ENCODE data around the gene R3HDM2.

GRCh38 chr12:57213058-57213715 lies 217.7 kb downstream of the R3HDM2 start:
- TF ChIP-seq SIN3A (IDR thresholded peaks at IDR 0.05; ENCODE audit: borderline replicate concordance, insufficient read depth, low read length) = no peak
- TF ChIP-seq POLR2AphosphoS5 (IDR thresholded peaks at IDR 0.05; ENCODE audit: low read depth, low read length) = no peak
- no peak for TF ChIP-seq REST (IDR thresholded peaks at IDR 0.05; ENCODE audit: insufficient read depth in 1 of 2, low read depth in 2 of 2, low read length in 2 of 2)
- TF ChIP-seq TAF1 (IDR thresholded peaks at IDR 0.05; ENCODE audit: borderline replicate concordance, insufficient read depth, low read length) = no peak
- TF ChIP-seq FOXP2 (optimal IDR thresholded peaks at IDR 0.05; ENCODE audit: borderline replicate concordance, extremely low read depth, extremely low read length, insufficient read depth) = no peak

Measured in PFSK-1 (cell line).